GM18511 (cell line): Measurements from ENCODE around the gene EMILIN2.
A peak's percentile ranks its signal among the peaks of the same experiment; 100 is the strongest.
"Not testable (repeated sequence)": the region's sequence is repeated elsewhere in the genome, so short reads cannot be mapped to it uniquely, and the experiment has no call there.

Experiments used
- ATAC-seq: cut with Tn5 transposase; IDR thresholded peaks from one replicate; pipeline ENCODE4 v1.9.1; 2021; ENCODE audit warnings: mild to moderate bottlenecking, moderate library complexity; ENCODE audit not compliant: unreplicated experiment

EMILIN2 gene

GRCh38 chr18:2843146-2843545, 3.7 kb upstream of the EMILIN2 start:
- ATAC-seq = no peak

GRCh38 chr18:2845172-2845571, 1.6 kb upstream of the EMILIN2 start:
- ATAC-seq = no peak

GRCh38 chr18:2847317-2848246, 776 bp downstream of the EMILIN2 start:
- peak; percentile 39 for ATAC-seq

GRCh38 chr18:2848247-2849246, 1.7 kb downstream of the EMILIN2 start:
- ATAC-seq = no peak

- ATAC-seq = no peak
Observed at GRCh38 chr18:2850816-2851215, 4.0 kb downstream of the EMILIN2 start.

- no peak for ATAC-seq
Observed at GRCh38 chr18:2851771-2852170, 5.0 kb downstream of the EMILIN2 start.

- ATAC-seq = not testable (repeated sequence)
Observed at GRCh38 chr18:2852460-2852859, 5.7 kb downstream of the EMILIN2 start.

- ATAC-seq = no peak
Observed at GRCh38 chr18:2853173-2853925, 6.5 kb downstream of the EMILIN2 start.

- no peak for ATAC-seq
Observed at GRCh38 chr18:2853926-2854664, 7.3 kb downstream of the EMILIN2 start.

- no peak for ATAC-seq
Observed at GRCh38 chr18:2854875-2855274, 8.1 kb downstream of the EMILIN2 start.

GRCh38 chr18:2855560-2856350, 8.9 kb downstream of the EMILIN2 start:
- ATAC-seq = no peak

GRCh38 chr18:2856547-2857170, 9.9 kb downstream of the EMILIN2 start:
- no peak for ATAC-seq

GRCh38 chr18:2857491-2858131, 10.8 kb downstream of the EMILIN2 start:
- no peak for ATAC-seq

GRCh38 chr18:2860397-2860796, 13.6 kb downstream of the EMILIN2 start:
- ATAC-seq = not testable (repeated sequence)

GRCh38 chr18:2863997-2864396, 17.2 kb downstream of the EMILIN2 start:
- ATAC-seq = not testable (repeated sequence)

- ATAC-seq = not testable (repeated sequence)
Observed at GRCh38 chr18:2866465-2866864, 19.7 kb downstream of the EMILIN2 start.

- ATAC-seq = no peak
Observed at GRCh38 chr18:2869207-2869606, 22.4 kb downstream of the EMILIN2 start.

GRCh38 chr18:2871111-2871720, 24.4 kb downstream of the EMILIN2 start:
- no peak for ATAC-seq
